Suprapubic skin (tissue), 4 donors: ENCODE results near the gene BMERB1. TPM values are rescaled to one million over a fixed set of nuclear protein-coding genes. Genes with fewer than 3 reads are reported as not detected.

Source experiments
- DNase-seq, 2 donors: peaks; one replicate each; pipeline ENCODE4 v3.0.0-alpha.2; 2019; ENCODE audit warnings: low spot score in 2 of 2
- H3K27ac ChIP-seq: fragments of 200-600 bp; sonication (generic); one replicate; pipeline ENCODE4 v1.5.1; 2019
- H3K27me3 ChIP-seq: fragments of 200-600 bp; sonication (generic); one replicate; pipeline ENCODE4 v1.5.1; 2019
- H3K36me3 ChIP-seq: fragments of 200-600 bp; sonication (generic); one replicate; pipeline ENCODE4 v1.5.1; 2019
- H3K4me1 ChIP-seq: fragments of 200-600 bp; sonication (generic); one replicate; pipeline ENCODE4 v1.5.1; 2019
- H3K4me3 ChIP-seq: fragments of 200-600 bp; sonication (generic); one replicate; pipeline ENCODE4 v1.5.1; 2019; ENCODE audit warnings: mild to moderate bottlenecking
- H3K9me3 ChIP-seq: fragments of 200-600 bp; sonication (generic); one replicate; pipeline ENCODE4 v1.5.1; 2019
- CTCF ChIP-seq, 2 donors: fragments of 200-600 bp in 1 of 2; fragments of 450-650 bp in 1 of 2; sonication (generic) in 1 of 2; IDR thresholded peaks; one replicate each; pipeline ENCODE4 v1.5.1; 2016 to 2019; ENCODE audit warnings: antibody characterized with exemption in 2 of 2, mild to moderate bottlenecking in 1 of 2, moderate library complexity in 1 of 2
- EP300 ChIP-seq: sonication (generic); formaldehyde crosslinking; IDR thresholded peaks from one replicate; pipeline ENCODE4 v1.6.1; 2017; ENCODE audit warnings: antibody characterized with exemption
- POLR2A ChIP-seq, 2 donors: fragments of 450-650 bp; IDR thresholded peaks; one replicate each; pipeline ENCODE4 v1.6.1; 2017; ENCODE audit warnings: antibody characterized with exemption in 2 of 2, mild to moderate bottlenecking in 2 of 2, moderate library complexity in 2 of 2
- POLR2AphosphoS5 ChIP-seq, 3 donors: sonication (generic); formaldehyde crosslinking; IDR thresholded peaks; one replicate each; pipeline ENCODE4 v1.6.1; 2017; ENCODE audit warnings: antibody characterized with exemption in 3 of 3
- WGBS: methylation state at CpG from one replicate; pipeline ENCODE4 v1.1.5; 2018; 5-methylcytosine and 5-hydroxymethylcytosine counted together
- total RNA-seq, 4 donors: library from RNA; depleted of rRNA; stranded (reverse); fragments of >200 nt; gene quantifications; one replicate each; pipeline ENCODE4 v1.1.0, GENCODE V29; 2016

The BMERB1 gene
- total RNA-seq, 4 donors from 2014 or later = 5.5 to 31.4 (median 17.9) TPM

- no peak overlapping the region for H3K27ac ChIP-seq
- H3K36me3 ChIP-seq = no peaks in the 10 kb centered on the region
- H3K27me3 ChIP-seq = no peaks in the 10 kb centered on the region
- no peak overlapping the region for H3K4me3 ChIP-seq
- 76% methylated on average over 4 of the region's 4 CpGs for WGBS
- DNase-seq = no peak
- no peaks in the 10 kb centered on the region for H3K4me1 ChIP-seq
- no peaks in the 10 kb centered on the region for H3K9me3 ChIP-seq
- TF ChIP-seq EP300 (no peak), POLR2A (IDR thresholded peaks at IDR 0.05) (no peak), CTCF (IDR thresholded peaks at IDR 0.05) (no peak), POLR2AphosphoS5 (IDR thresholded peaks at IDR 0.05) (no peak)
Measured at GRCh38 chr16:15533386-15533785, 99.0 kb downstream of the BMERB1 start.

DNA sequence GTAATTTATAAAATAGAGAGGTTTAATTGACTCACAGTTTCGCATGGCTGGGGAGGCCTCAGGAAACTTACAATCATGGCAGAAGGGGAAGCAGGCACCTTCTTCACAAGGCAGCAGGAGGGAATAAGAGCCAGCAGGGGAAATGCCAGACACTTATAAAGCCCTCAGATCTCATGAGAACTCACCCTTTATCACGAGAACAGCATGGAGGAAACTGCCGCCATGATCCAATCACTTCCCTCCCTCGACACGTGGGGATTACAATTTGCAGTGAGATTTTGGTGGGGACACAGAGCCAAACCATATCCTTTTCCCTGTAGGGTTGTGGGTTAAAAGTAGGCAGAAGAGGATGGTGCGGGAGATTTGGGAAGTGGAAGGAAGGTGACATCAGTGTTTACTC, 101.4 kb downstream of the BMERB1 start:
- no peak for DNase-seq
- Histone ChIP-seq H3K27ac (no peak overlapping the region), H3K9me3 (no peaks in the 10 kb centered on the region), H3K4me3 (no peak overlapping the region), H3K36me3 (no peaks in the 10 kb centered on the region), H3K27me3 (no peaks in the 10 kb centered on the region), H3K4me1 (no peaks in the 10 kb centered on the region)
- WGBS = 86% methylated on average over 6 of the region's 6 CpGs
- no peak for TF ChIP-seq CTCF (IDR thresholded peaks at IDR 0.05)
- no peak for TF ChIP-seq POLR2AphosphoS5 (IDR thresholded peaks at IDR 0.05)
- no peak for TF ChIP-seq EP300
- no peak for TF ChIP-seq POLR2A (IDR thresholded peaks at IDR 0.05)

DNA sequence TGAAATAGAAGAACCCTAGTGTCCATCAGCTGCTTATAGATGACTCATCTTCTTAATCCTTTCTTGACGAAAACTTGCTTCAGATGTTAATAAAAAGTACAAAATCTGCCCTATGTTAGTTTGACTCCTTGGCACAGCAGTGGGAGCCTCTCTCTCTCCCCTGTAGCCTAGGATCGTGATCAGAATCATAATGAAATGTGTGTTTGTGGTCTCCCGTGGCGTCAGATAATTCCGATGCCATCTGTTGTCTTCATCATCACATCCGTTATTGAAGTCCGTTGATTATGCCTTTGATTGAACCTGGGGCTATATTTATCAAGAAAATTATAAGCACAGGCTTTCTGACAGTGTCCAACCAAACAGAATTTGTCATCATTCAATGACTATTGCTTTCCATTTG, 102.5 kb downstream of the BMERB1 start:
- Histone ChIP-seq H3K4me1 (no peaks in the 10 kb centered on the region), H3K27ac (no peak overlapping the region), H3K4me3 (no peak overlapping the region), H3K36me3 (no peaks in the 10 kb centered on the region), H3K27me3 (no peaks in the 10 kb centered on the region), H3K9me3 (no peaks in the 10 kb centered on the region)
- 84% methylated on average over 7 of the region's 7 CpGs for WGBS
- no peak for DNase-seq
- TF ChIP-seq EP300 = no peak

- no peaks in the 10 kb centered on the region for H3K4me1 ChIP-seq
- no peaks in the 10 kb centered on the region for H3K9me3 ChIP-seq
- H3K4me3 ChIP-seq = no peak overlapping the region
- H3K27me3 ChIP-seq = no peaks in the 10 kb centered on the region
- 61% methylated on average over 5 of the region's 5 CpGs for WGBS
- no peak for TF ChIP-seq POLR2A (IDR thresholded peaks at IDR 0.05)
- no peak for TF ChIP-seq EP300
- no peak overlapping the region for H3K27ac ChIP-seq
- H3K36me3 ChIP-seq = no peaks in the 10 kb centered on the region
- no peak for DNase-seq
Measured at GRCh38 chr16:15538507-15538906, 104.1 kb downstream of the BMERB1 start.

- Histone ChIP-seq H3K27me3 (no peaks in the 10 kb centered on the region), H3K4me1 (peaks cover 4% of the 10 kb centered on the region), H3K4me3 (no peak overlapping the region), H3K36me3 (no peaks in the 10 kb centered on the region), H3K27ac (no peak overlapping the region), H3K9me3 (no peaks in the 10 kb centered on the region)
- no peak for DNase-seq
- WGBS = 88% methylated on average over 8 of the region's 8 CpGs
- TF ChIP-seq POLR2A (IDR thresholded peaks at IDR 0.05) = no peak
- TF ChIP-seq POLR2AphosphoS5 (IDR thresholded peaks at IDR 0.05) = no peak
- TF ChIP-seq EP300 = no peak
- TF ChIP-seq CTCF (IDR thresholded peaks at IDR 0.05) = no peak
Measured at GRCh38 chr16:15539197-15539596, 104.8 kb downstream of the BMERB1 start.

DNA sequence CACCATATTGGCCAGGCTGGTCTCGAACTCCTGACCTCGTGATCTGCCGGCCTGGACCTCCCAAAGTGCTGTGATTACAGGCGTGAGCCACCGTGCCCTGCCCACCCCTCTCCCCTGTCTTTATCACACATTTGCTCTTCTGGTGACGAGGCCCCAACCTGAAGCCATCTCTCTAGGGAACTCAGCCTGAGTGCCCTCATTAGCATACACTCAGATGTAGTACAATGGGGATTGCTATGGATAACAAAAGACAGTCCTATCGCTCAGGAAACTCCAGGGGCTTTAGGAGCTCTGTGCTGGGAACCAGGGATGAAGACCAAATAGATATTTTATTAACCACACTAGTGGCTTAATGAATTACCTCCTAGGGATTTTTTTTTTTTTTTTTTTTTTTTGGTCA, 107.9 kb downstream of the BMERB1 start:
- no peak for TF ChIP-seq POLR2AphosphoS5 (IDR thresholded peaks at IDR 0.05)
- no peak for TF ChIP-seq POLR2A (IDR thresholded peaks at IDR 0.05)
- TF ChIP-seq EP300 = no peak
- no peak for TF ChIP-seq CTCF (IDR thresholded peaks at IDR 0.05)
- H3K9me3 ChIP-seq = no peaks in the 10 kb centered on the region
- no peaks in the 10 kb centered on the region for H3K27me3 ChIP-seq
- H3K27ac ChIP-seq = no peak overlapping the region
- no peaks in the 10 kb centered on the region for H3K36me3 ChIP-seq
- peaks cover 13% of the 10 kb centered on the region for H3K4me1 ChIP-seq
- WGBS = 96% methylated on average over 7 of the region's 7 CpGs
- H3K4me3 ChIP-seq = no peak overlapping the region
- no peak for DNase-seq
